GM19468 (cell line): Measurements from ENCODE around the gene GAL.

Source experiments
- ATAC-seq: cut with Tn5 transposase; IDR thresholded peaks from one replicate; pipeline ENCODE4 v1.9.1; 2021; ENCODE audit warnings: mild to moderate bottlenecking, moderate library complexity, moderate number of reproducible peaks; ENCODE audit not compliant: unreplicated experiment; ENCODE audit errors: extremely low read depth

The GAL gene

GRCh38 chr11:68658097-68658496 is 26.2 kb upstream of the GAL start:
- ATAC-seq, result no peak

GRCh38 chr11:68658661-68659060 is 25.7 kb upstream of the GAL start:
- no peak for ATAC-seq

DNA sequence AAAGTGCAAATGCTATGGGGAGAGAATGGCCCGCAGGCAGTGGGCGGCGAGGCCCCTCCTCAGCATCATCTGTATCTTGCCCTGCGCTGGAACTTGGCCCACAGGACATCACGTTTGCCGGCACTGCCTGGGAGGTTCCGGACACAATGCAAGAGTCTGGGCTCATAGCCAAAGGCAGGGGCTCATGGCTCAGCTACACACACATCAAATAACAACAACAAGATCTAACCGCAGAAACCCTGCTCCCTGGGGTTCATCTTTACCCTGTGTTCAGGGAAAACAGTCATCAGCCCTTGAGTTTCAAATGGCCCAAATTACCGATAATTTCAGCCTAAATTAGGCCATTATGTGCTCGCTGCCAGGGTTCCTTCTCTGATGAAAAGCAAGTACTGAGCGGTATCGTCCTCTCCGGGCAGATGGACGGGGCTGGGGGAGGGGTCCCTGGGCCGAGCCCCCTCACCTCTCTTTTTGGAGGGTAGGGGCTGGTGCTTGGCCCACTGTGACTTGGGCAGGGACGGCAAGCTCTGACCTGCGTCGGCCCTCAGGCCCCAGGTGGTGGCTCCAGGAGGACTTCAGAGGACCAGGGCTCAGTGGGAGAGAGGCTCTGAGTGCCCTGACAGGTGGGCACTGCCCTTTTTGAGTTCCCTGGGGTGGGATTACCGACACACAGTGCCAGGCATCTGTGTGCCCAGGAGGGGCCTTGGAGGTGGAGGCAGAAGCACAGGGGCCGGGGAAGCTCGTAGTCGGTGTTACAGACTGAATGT is 25.0 kb upstream of the GAL start:
- ATAC-seq, result no peak

DNA sequence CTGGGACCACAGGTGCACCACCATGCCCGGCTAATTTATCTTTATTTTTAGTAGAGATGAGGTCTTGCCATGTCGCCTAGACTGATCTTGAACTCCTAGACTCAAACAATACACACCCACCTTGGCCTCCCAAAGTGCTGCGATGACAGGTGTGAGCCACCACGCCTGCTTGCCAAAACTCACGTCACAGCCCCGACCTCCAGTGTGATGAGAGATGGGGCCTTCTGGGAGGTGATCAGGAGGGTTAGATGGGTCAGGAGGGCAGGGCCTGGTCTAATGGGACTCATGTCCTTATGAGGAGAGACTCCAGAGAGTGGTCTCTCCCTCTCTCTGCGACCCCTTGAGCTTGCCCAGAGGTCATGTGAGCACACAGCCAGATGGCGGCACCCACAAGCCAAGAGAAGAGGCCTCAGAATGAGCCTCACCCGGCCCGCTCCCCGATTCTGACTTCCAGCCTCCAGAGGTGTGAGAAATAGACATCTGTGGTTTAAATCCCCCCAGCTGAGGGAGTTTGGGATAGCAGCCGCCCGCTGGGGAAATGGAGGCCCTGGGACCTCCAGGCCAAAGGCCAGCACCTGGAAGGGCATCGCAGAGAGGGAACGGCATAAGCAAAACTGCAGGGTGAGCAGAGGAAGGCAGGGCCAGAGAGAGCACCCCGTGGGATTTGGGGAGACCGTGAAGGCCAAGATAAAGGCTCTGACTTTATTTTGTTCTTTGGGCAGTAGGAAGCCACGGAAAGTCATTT is 24.1 kb upstream of the GAL start:
- ATAC-seq, result no peak

DNA sequence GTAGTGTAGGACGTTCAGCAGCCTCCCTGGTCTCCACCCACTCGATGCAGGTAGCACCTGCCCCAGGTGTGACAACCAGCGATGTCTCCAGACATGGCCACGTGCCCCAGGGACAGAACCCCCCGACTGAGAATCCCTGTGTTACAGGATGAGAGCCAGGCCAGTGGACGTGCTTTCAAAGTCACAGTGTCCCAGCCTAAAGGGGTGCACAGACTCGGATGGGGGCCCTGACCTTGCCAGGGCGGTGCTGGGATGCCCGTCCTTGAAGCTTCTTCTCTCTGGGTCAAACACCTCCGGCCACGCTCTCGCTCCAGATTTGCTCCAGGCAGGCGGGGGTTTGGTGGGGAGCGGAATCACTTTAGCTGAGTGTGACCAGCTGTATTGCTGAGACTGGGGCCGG is 23.3 kb upstream of the GAL start:
- no peak for ATAC-seq

DNA sequence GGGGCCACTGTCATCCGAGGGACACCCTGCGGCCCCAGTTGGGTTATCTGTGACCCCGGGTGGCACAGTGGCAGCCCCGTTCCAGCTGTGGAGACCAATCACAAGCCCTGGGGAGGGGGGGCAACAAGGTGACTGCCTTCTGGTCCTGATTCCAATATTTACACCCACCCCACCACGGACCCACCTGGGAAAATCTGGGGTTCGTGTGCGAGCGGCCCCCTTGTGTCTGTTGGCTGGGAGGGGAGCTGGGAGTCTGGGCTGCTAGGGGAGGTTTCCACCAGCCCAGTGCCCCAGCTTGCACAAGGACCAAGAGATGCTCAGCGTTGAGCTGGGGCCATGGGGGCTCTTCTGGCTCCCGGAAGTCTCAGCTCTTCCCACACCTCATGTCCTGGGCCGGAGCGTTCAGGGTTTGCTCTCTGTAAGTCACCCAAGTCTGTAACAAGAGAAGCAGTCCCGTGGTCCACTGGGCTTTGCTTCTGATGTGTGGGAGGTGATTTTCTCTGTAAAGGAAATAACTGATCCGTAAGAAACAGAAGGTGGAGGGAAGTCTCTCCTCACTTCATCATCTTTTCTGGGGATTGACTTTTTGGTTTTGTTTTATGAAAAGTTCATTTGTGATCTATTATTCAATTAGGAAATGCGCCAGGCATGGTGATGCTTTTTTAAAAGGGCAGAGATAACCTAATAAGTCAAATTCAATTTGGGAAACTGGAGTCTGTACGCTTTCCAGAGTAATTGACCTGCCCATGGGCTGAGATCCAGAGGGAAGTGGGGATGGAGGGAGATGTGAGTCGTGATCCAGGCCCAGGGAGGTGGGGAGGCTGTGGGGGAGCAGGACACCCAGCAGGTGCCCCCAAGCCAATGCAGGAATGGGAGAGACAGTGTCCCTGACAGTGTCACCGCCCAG is 22.4 kb upstream of the GAL start:
- no peak for ATAC-seq

- no peak for ATAC-seq
These were observed 20.8 kb upstream of the GAL start for GRCh38 chr11:68663482-68664010.

GRCh38 chr11:68664141-68664540 is 20.2 kb upstream of the GAL start:
- ATAC-seq, result no peak

GRCh38 chr11:68664906-68665305 is 19.4 kb upstream of the GAL start:
- ATAC-seq, result no peak

GRCh38 chr11:68665436-68665835 is 18.9 kb upstream of the GAL start:
- ATAC-seq, result no peak

- no peak for ATAC-seq
These were observed 17.5 kb upstream of the GAL start for GRCh38 chr11:68666849-68667248.

GRCh38 chr11:68667511-68668500 is 16.5 kb upstream of the GAL start:
- no peak for ATAC-seq

DNA sequence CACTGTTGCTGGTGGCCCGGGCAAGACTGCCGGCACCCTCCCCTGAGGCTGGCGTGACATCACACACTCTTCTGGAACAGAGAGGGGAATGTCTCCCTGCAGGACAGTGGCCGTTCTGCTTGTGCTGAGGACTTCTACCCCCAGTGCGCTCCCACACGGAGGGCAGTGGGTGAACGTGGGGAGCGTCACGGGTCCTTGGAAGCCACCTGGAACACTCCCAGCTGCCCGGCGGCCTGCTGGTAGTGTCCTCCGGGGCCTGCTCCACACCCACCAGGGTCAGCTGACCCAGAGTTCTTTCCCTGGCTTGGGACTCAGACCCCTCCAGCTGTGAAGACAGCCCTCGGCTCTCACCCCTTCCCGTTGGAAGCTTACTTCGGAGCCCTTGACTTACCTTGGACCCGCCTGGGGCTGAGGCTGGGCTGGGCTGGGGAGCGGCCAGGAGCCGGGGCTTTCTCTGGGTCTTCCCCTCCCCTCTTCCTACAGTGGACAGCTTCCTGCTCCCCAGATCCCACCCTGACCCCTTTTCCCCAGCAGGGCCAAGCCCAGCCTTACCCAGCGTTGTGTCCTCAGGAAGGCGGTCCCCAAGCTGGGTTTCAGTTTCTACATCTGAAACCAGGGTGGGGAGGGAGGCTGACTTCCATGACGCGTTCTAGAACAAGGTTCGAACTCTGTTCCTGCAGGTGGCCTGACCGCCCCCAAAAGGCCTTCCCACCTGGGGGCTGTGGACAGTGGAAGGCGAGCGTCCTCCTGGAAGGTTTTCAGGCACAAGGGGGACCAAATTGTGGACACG is 14.8 kb upstream of the GAL start:
- ATAC-seq, result no peak

DNA sequence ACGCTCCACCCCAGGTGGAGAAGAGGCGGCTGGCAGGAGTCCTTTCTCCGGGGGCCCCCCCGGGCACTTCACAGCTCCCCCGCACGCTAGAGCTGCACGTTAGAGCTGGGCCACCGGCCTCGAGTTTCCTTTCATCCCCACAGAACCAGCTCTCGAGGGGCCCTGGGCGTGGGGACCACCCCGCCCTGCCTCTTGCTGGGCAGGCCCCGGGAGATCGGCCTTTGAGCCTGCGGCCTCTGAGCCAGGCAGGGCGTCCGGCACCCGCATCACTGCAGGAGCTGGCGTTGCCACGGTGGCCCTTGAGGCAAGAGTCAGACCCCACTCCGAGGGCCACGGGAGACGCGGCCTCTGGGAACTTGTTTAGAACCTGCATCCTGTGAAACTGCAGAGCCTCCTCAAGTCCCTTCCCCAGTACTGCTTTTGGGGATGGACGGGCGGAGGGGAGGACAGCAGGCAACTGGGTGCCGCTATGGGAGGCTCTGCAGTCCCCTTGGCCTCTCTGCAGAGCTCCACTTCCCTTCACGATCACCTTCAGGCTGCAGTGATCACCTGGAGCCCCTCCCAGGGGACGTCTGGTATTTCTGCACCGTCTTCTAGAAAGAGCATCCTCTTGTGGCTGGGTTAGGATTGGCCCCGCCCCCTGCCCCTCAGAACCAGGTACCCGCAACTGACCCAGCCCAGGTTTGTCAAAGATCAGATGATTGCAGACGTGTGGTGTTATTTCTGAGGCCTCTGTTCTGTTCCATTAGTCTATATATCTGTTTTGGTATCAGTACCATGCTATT is 13.9 kb upstream of the GAL start:
- ATAC-seq, result no peak

- ATAC-seq, result no peak
These were observed 10.9 kb upstream of the GAL start for GRCh38 chr11:68673306-68673945.

DNA sequence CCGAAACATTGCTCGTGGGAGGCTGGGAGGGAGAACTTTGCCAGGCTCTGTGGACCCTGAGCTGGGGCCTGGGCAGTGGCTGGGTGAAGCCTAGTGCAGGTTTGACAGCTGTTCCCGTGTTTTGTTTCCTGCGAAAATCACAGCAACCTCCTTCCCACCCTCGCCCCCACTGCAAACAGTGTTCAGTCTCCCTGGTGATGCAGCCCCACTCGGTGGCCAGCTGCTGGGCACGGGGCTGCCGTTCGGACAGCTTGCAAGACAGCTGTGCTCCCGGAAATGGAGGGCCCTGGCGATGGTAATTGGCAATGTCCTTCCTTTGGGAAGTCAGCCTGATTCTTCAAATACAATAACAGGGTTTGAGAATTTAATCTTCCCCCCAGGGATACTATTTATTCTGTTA is 10.4 kb upstream of the GAL start:
- ATAC-seq, result no peak

DNA sequence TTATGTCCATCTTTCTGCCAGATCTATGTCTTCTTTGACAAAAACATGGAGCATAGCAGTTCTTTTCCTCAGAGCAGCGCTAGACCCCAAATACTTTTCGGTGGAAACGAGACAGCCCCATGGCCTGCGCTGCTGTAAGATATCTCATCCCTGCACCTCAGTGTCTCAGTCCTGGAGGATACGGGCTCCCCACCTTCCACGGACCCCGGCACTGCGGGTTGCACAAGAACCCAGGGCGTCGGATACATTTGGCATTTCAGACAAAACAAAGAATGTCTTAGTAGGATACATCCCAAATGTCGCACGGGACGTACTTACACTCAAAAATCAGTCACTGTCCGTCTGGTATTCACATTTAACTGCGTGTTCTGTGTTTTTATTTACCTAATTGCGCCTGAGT is 9.9 kb upstream of the GAL start:
- ATAC-seq, result no peak
